PFSK-1 (cell line): ENCODE results near the gene REEP2.

Experiments used
- REST ChIP-seq, 2 experiments: IDR thresholded peaks; 2 replicates each; pipeline versions ENCODE4 v1.6.1 to v1.8.0; 2011 to 2012; ENCODE audit warnings: low read depth in 2 of 2, low read length in 2 of 2, control low read depth in 1 of 2, inconsistent platforms in 1 of 2, mild to moderate bottlenecking in 1 of 2, moderate library complexity in 1 of 2; ENCODE audit not compliant: insufficient read depth in 1 of 2
- TAF1 ChIP-seq: IDR thresholded peaks from 2 replicates; pipeline ENCODE4 v1.6.1; 2012; ENCODE audit warnings: low read length, control low read depth, borderline replicate concordance; ENCODE audit not compliant: insufficient read depth

DNA sequence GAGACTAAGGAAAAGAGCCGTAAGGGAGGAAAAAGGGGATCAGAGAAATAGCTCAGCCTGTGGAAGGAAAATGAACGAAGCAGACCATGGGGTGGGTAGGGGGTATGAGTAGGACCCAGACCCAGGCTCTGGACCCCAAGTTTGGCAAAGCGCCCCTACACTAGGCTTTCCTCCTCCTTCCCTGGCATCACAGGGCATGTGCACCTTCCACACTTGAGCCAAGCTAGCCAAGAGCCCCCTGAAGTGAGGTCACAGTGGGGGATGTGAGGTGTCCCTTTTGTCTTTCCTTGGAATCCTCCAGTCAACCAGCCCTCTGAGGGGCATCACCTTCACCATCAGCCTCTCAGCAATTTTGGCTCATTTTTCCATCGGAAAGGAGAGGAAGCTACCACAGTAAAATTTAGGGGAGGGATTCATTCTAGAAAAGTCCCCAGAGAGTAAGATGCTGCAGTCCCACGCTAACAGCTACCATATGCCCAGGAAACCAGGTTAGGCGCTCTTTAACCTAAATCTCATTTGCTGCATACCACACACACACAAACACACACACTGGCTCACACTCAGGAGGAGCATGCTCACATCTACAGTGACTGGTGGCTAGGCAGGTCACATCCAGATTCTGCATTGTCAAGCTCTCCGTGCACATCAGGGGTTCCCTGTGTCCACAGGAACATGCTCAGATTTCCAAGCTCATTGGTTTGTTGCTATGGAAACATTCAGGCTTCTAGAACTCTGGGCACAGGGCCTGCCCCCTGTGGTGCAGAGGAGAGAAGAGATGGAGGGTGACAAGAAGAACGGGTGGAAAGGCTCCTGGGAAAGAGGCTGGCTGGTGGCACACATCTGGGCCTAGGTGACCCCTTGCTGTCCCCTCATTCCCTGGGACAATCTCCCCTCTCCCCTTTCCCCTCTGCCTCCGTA is 9.9 kb downstream of the REEP2 start:
- TF ChIP-seq TAF1 = no peak
- TF ChIP-seq REST (IDR thresholded peaks at IDR 0.05; ENCODE audit: insufficient read depth in 1 of 2, low read depth in 2 of 2, low read length in 2 of 2) = no peak
